ENCODE measurements around the gene INSYN2B. TPM values are rescaled to one million over a fixed set of nuclear protein-coding genes. Genes with fewer than 3 reads are reported as not detected.

The INSYN2B gene
- total RNA-seq, 1 experiment from 2014 or later: not detected

GRCh38 chr5:169831331-169831730 is 149.0 kb downstream of the INSYN2B start (continued):
- TF ChIP-seq REST (IDR thresholded peaks at IDR 0.05; ENCODE audit: low read depth) (no peak), POLR2AphosphoS5 (IDR thresholded peaks at IDR 0.05; ENCODE audit: low read depth, low read length) (no peak)

- Histone ChIP-seq H3K36me3 (ENCODE audit: control insufficient read depth in 1 of 2, insufficient read depth in 2 of 2, low read length in 2 of 2) (no peaks in the 10 kb centered on the region), H3K9me3 (ENCODE audit: control insufficient read depth in 1 of 2, insufficient read depth in 1 of 2, low read depth in 1 of 2, low read length in 2 of 2) (no peaks in the 10 kb centered on the region), H3K4me1 (ENCODE audit: control insufficient read depth in 1 of 2, insufficient read depth in 2 of 2, low read length in 2 of 2) (no peaks in the 10 kb centered on the region), H3K9me2 (ENCODE audit: insufficient read depth) (no peaks in the 10 kb centered on the region), H3K4me3 (replicated peaks in 1 of 2; ENCODE audit: low read depth in 1 of 2, low read length in 2 of 2) (no peak overlapping the region), H4K20me1 (ENCODE audit: insufficient read depth) (no peaks in the 10 kb centered on the region), H3K4me2 (ENCODE audit: low read length) (no peak overlapping the region), H2AFZ (ENCODE audit: low read depth, low read length, poor library complexity, severe bottlenecking) (no peak overlapping the region), H3K27ac (ENCODE audit: low read depth, low read length) (no peak overlapping the region), H3K9ac (ENCODE audit: low read length) (no peak overlapping the region), H3K79me2 (ENCODE audit: insufficient read depth, low read length) (no peaks in the 10 kb centered on the region), H3K27me3 (ENCODE audit: insufficient read depth, low read length) (no peaks in the 10 kb centered on the region; the same call in 1 of the 2 replicates)
- no peak for DNase-seq (ENCODE audit: low read depth, low spot score)
- POLR2A ChIA-PET: no interaction called here
- intact Hi-C loops (cut with micrococcal nuclease): no loop called here
- no peak for ATAC-seq
- RAD21 ChIA-PET (ENCODE audit: low non-redundant PET in 1 of 2, low total read pairs in 2 of 2, uncharacterized antibody in 2 of 2, unreplicated experiment in 2 of 2): no interaction called here
- no TSS peak for BruUV-seq (replicated peaks)
- CTCF ChIA-PET: no interaction called here
- TF ChIP-seq RAD21 (IDR thresholded peaks at IDR 0.05; ENCODE audit: low read depth) (no peak), ZNF274 (IDR thresholded peaks at IDR 0.05; ENCODE audit: low read depth, low read length) (no peak), POLR2AphosphoS5 (IDR thresholded peaks at IDR 0.05; ENCODE audit: low read depth, low read length) (no peak), ATF3 (IDR thresholded peaks at IDR 0.05) (no peak), MAX (IDR thresholded peaks at IDR 0.05) (no peak), SIN3A (IDR thresholded peaks at IDR 0.05; ENCODE audit: low read depth) (no peak), JUND (IDR thresholded peaks at IDR 0.05) (no peak), EZH2phosphoT487 (IDR thresholded peaks at IDR 0.05; ENCODE audit: borderline replicate concordance) (no peak), FOSL1 (IDR thresholded peaks at IDR 0.05; ENCODE audit: low read depth) (no peak), POLR2A (IDR thresholded peaks at IDR 0.05; ENCODE audit: borderline replicate concordance, extremely low read depth, insufficient read depth, insufficient read length) (no peak), CBX3 (IDR thresholded peaks at IDR 0.05; ENCODE audit: low read depth) (no peak), ZFX (IDR thresholded peaks at IDR 0.05) (no peak), YY1 (IDR thresholded peaks at IDR 0.05; ENCODE audit: extremely low read depth, insufficient replicate concordance, low read depth, low read length) (no peak), EGR1 (IDR thresholded peaks at IDR 0.05; ENCODE audit: low read depth) (no peak), SP1 (IDR thresholded peaks at IDR 0.05; ENCODE audit: low read depth) (no peak), ZBTB33 (IDR thresholded peaks at IDR 0.05; ENCODE audit: extremely low read depth, insufficient replicate concordance, low read length) (no peak), SRF (IDR thresholded peaks at IDR 0.05; ENCODE audit: low read depth) (no peak)
Measured at GRCh38 chr5:169828385-169828784, 151.9 kb downstream of the INSYN2B start.
